HEK293T (cell line): ENCODE data around the gene CXCL17.
A peak's percentile ranks its signal among the peaks of the same experiment; 100 is the strongest.
"Not testable (repeated sequence)": the region's sequence is repeated elsewhere in the genome, so short reads cannot be mapped to it uniquely, and the experiment has no call there.

ENCODE experiments used
- CTCF ChIA-PET: fragments of 350-600 bp; formaldehyde crosslinking; extraction: SDS; loops from one replicate; lab custom pipeline; 2021; ENCODE audit warnings: antibody characterized with exemption, inconsistent platforms; lab: Yijun Ruan, JAX
- POLR2A ChIA-PET: fragments of 350-600 bp; formaldehyde crosslinking; extraction: SDS; loops from one replicate; lab custom pipeline; 2020; ENCODE audit warnings: antibody characterized with exemption, inconsistent platforms; lab: Yijun Ruan, JAX
- DNase-seq: peaks from one replicate; pipeline ENCODE4 v3.0.0; 2012; ENCODE audit warnings: mixed read lengths; ENCODE audit errors: extremely low spot score
- ARNT ChIP-seq: fragments of 450-650 bp; IDR thresholded peaks from 2 replicates; pipeline ENCODE4 v1.6.1; 2017; ENCODE audit warnings: mild to moderate bottlenecking
- BHLHE40 ChIP-seq: fragments of 450-650 bp; IDR thresholded peaks from 2 replicates; pipeline ENCODE4 v1.6.1; 2016; ENCODE audit warnings: mild to moderate bottlenecking, moderate library complexity, borderline replicate concordance
- CTBP1 ChIP-seq: fragments of 450-650 bp; IDR thresholded peaks from 2 replicates; pipeline ENCODE4 v1.6.1; 2016; ENCODE audit warnings: borderline replicate concordance
- ELF4 ChIP-seq: fragments of 450-650 bp; IDR thresholded peaks from 2 replicates; pipeline ENCODE4 v1.6.1; 2017; ENCODE audit warnings: antibody characterized with exemption
- FOXA1 ChIP-seq: fragments of 450-650 bp; IDR thresholded peaks from 2 replicates; pipeline ENCODE4 v1.6.1; 2016; ENCODE audit warnings: mild to moderate bottlenecking
- FOXK2 ChIP-seq: fragments of 450-650 bp; IDR thresholded peaks from 2 replicates; pipeline ENCODE4 v1.6.1; 2016; ENCODE audit warnings: mild to moderate bottlenecking
- FOXM1 ChIP-seq: fragments of 450-650 bp; IDR thresholded peaks from 2 replicates; pipeline ENCODE4 v1.6.1; 2017; ENCODE audit warnings: mild to moderate bottlenecking, borderline replicate concordance
- HDGF ChIP-seq: fragments of 450-650 bp; IDR thresholded peaks from 2 replicates; pipeline ENCODE4 v1.6.1; 2017; ENCODE audit warnings: antibody characterized with exemption, borderline replicate concordance
- L3MBTL2 ChIP-seq: fragments of 450-650 bp; conservative IDR thresholded peaks from 2 replicates; pipeline ENCODE4 v1.6.1; 2016; ENCODE audit warnings: mild to moderate bottlenecking
- LEF1 ChIP-seq: fragments of 450-650 bp; IDR thresholded peaks from 2 replicates; pipeline ENCODE4 v1.6.1; 2017; ENCODE audit warnings: mild to moderate bottlenecking, borderline replicate concordance
- NFRKB ChIP-seq: fragments of 450-650 bp; IDR thresholded peaks from 2 replicates; pipeline ENCODE4 v1.6.1; 2016; ENCODE audit warnings: mild to moderate bottlenecking, moderate library complexity
- PKNOX1 ChIP-seq: fragments of 450-650 bp; IDR thresholded peaks from 2 replicates; pipeline ENCODE4 v1.6.1; 2016
- SP1 ChIP-seq: fragments of 450-650 bp; IDR thresholded peaks from 2 replicates; pipeline ENCODE4 v1.6.1; 2017
- SUZ12 ChIP-seq: fragments of 450-650 bp; IDR thresholded peaks from 2 replicates; pipeline ENCODE4 v1.6.1; 2016; ENCODE audit warnings: mild to moderate bottlenecking
- TARDBP ChIP-seq: fragments of 450-650 bp; IDR thresholded peaks from 2 replicates; pipeline ENCODE4 v1.6.1; 2016
- ZNF384 ChIP-seq: fragments of 450-650 bp; IDR thresholded peaks from 2 replicates; pipeline ENCODE4 v1.6.1; 2016

Gene CXCL17

DNA sequence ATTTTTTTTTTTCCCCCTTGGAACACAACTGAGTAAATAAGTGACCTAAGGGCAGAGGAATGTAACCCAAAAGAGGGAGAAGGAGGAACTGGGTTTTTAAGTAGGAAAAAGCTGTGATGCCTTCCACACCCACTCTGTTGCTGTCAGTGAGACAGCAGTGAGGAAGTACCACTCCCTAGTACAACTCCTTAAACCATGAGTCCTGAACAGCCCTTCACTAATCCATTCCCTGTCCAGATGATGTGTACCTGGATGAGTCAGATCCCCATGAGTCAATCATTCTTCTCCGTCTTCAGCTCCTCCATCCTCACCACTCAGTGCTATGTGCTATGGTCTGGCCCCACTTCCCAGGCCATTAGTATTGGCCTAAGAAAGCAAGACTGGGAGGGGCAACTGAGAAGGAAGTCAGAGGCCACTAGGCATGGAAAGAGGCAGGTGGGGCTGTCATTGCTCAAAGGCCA lies 12.9 kb upstream of the CXCL17 start:
- no peak for DNase-seq
- ChIA-PET POLR2A (interaction anchor here (1.2 kb wide), 1 partner anchor 12 kb away, joined by 3 read pairs; no protein-coding TSS in a partner anchor), CTCF (interaction anchor here (1.4 to 1.7 kb wide), 3 partner anchors 15 to 74 kb away, joined by 6 to 14 read pairs (median 6); no protein-coding TSS in a partner anchor)
- no peak for TF ChIP-seq FOXM1
- TF ChIP-seq HDGF = no peak

- TF ChIP-seq SP1 (no peak), HDGF (no peak)
- ChIA-PET POLR2A (interaction anchor here (1.2 kb wide), 1 partner anchor 12 kb away, joined by 3 read pairs; no protein-coding TSS in a partner anchor), CTCF (interaction anchor here (1.4 to 1.7 kb wide), 3 partner anchors 14 to 74 kb away, joined by 6 to 14 read pairs (median 6); no protein-coding TSS in a partner anchor)
- DNase-seq = no peak
Measured at GRCh38 chr19:42455086-42455485, 12.3 kb upstream of the CXCL17 start.

GRCh38 chr19:42452590-42452989 lies 9.8 kb upstream of the CXCL17 start:
- no peak for DNase-seq
- ChIA-PET CTCF (interaction anchor here (3.4 kb wide), 1 partner anchor 77 kb away, joined by 25 read pairs; the partner anchor contains the start of gene CEACAM1), POLR2A (no interaction called here)
- TF ChIP-seq PKNOX1 (no peak), SP1 (no peak), ARNT (no peak), NFRKB (no peak), ZNF384 (no peak), ELF4 (no peak), FOXA1 (no peak), SUZ12 (no peak), FOXK2 (no peak), L3MBTL2 (no peak), LEF1 (no peak), BHLHE40 (no peak)

GRCh38 chr19:42450314-42450934 lies 7.7 kb upstream of the CXCL17 start:
- CTCF ChIA-PET = interaction anchor here (0.7 to 3.4 kb wide), 5 partner anchors 9 to 79 kb away, joined by 3 to 25 read pairs (median 6); partner anchors contain the start of gene CEACAM1
- POLR2A ChIA-PET = no interaction called here
- peak; percentile 79 for DNase-seq
- TF ChIP-seq HDGF (no peak), FOXM1 (no peak), FOXK2 (no peak), FOXA1 (no peak), SP1 (no peak), PKNOX1 (no peak), ARNT (no peak), L3MBTL2 (no peak), BHLHE40 (no peak), LEF1 (no peak), ELF4 (no peak), TARDBP (no peak), NFRKB (no peak), CTBP1 (no peak), ZNF384 (no peak), SUZ12 (no peak)

GRCh38 chr19:42448306-42448705 lies 5.6 kb upstream of the CXCL17 start:
- CTCF ChIA-PET = interaction anchor here (1.1 kb wide), 1 partner anchor 8 kb away, joined by 4 read pairs; no protein-coding TSS in a partner anchor
- POLR2A ChIA-PET, DNase-seq: not testable (repeated sequence)

DNA sequence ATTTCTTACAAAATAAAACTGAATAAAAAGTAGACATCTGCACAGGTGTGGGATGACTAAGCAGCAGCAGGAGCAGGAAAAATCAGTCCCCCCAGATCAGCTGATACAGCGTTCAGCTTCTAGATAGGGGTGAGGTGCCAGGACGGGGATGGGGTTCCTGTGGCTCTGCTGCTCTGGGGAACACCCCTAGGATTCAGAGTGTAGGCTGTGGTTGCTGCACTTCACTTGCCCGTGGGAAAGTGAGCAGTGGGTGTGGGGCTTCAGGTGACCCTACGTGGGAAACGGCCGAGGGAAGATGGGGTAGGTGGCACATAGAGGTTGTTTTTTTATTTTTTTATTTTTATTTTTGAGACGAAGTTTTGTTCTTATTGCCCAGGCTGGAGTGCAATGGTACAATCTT lies 3.2 kb upstream of the CXCL17 start:
- no peak for DNase-seq
- no peak for TF ChIP-seq BHLHE40
- TF ChIP-seq ARNT = no peak
- no peak for TF ChIP-seq SUZ12
- no peak for TF ChIP-seq LEF1
- no peak for TF ChIP-seq FOXK2
- no peak for TF ChIP-seq ZNF384
- TF ChIP-seq ELF4 = no peak
- TF ChIP-seq SP1 = no peak
- no peak for TF ChIP-seq HDGF
- TF ChIP-seq PKNOX1 = no peak
- CTCF ChIA-PET = interaction anchor here (0.6 kb wide), 1 partner anchor 21 kb away, joined by 4 read pairs; no protein-coding TSS in a partner anchor
- POLR2A ChIA-PET = interaction anchor here (0.8 kb wide), 1 partner anchor 143 kb away, joined by 3 read pairs; the partner anchor contains the start of gene PAFAH1B3

DNA sequence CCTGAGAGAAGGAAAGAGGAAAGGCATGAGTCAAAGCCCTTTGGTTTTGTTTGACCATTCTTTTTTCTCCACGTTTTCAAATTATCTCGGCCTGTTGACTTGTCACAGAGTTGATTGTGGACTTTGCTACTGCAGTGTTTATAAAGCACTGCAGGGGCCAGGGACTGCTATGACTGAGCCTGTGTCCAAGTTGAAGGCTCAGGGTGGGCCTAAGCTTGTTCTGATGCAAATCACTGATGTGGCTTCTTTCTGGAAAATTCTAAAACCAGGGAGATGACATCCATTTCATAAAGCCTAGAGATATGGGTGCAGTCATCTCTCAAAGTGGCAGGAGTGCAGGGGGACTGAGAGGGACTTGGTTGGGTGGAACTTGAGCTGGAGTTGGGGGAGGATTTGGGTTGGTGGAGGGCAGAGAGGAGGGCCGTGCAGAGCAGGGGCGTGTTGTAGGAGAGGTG lies 1.2 kb upstream of the CXCL17 start:
- ChIA-PET POLR2A (no interaction called here), CTCF (interaction anchor here (1.1 kb wide), 1 partner anchor 9 kb away, joined by 3 read pairs; no protein-coding TSS in a partner anchor)
- DNase-seq = no peak
- TF ChIP-seq LEF1 = no peak
- no peak for TF ChIP-seq ARNT
- no peak for TF ChIP-seq L3MBTL2
- TF ChIP-seq SP1 = no peak
- no peak for TF ChIP-seq ELF4
- TF ChIP-seq PKNOX1 = no peak
- no peak for TF ChIP-seq FOXA1
- TF ChIP-seq HDGF = no peak
- TF ChIP-seq NFRKB = no peak
- no peak for TF ChIP-seq ZNF384
- no peak for TF ChIP-seq TARDBP
- no peak for TF ChIP-seq BHLHE40
- TF ChIP-seq SUZ12 = no peak
- TF ChIP-seq CTBP1 = no peak
- TF ChIP-seq FOXM1 = no peak
